Dedifferentiated amniotic fluid mesenchymal stem cell (primary cell): ENCODE results near the gene ARAP1.
A peak's percentile ranks its signal among the peaks of the same experiment; 100 is the strongest.

Experiments
- DNase-seq: peaks from one replicate; pipeline ENCODE4 v3.0.0-alpha.2; 2016; ENCODE audit errors: extremely low spot score

Gene ARAP1

DNA sequence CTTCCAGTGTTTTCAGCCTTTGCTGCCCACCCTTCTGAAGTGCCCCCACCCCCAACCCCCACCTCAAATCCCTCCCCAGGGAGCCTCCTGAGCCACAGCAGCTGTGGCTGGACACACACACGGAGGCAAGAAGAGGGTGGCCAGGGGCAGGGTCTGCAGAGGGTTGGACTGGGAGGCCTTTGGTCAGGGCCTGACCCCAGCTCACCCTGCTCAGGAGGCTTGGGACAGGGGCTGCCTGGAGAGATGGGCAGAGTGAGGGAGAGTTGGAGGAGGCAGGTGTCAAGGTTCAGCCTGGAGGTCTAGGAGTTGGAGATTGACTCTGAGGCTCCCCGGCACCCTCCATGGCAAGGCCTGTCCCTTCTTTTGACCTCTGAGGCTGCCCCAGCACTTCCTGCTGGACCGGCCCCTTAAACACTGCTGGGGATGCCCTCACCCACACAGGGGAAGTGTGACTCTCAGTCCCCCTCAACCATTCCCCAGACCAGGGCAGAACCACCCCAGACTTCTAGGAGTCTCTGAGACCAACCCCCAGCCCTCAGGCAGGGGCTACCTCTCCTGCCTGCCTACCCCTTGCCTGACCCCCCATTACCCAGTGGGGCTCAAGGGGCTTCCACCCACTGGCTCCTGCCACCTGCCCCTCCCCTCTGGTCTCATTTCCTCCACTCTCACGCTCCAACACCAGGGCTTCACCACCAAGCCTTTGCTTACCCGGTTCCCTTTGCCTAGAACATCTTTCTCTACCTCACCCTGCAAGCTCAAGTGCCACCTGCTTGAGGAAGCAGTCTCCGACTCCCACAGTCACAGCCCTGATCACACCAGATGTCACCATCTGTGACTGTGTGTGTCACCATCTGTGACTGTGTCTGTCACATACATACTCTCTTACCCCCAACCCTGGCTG is 8.6 kb downstream of the ARAP1 start:
- no peak for DNase-seq

DNA sequence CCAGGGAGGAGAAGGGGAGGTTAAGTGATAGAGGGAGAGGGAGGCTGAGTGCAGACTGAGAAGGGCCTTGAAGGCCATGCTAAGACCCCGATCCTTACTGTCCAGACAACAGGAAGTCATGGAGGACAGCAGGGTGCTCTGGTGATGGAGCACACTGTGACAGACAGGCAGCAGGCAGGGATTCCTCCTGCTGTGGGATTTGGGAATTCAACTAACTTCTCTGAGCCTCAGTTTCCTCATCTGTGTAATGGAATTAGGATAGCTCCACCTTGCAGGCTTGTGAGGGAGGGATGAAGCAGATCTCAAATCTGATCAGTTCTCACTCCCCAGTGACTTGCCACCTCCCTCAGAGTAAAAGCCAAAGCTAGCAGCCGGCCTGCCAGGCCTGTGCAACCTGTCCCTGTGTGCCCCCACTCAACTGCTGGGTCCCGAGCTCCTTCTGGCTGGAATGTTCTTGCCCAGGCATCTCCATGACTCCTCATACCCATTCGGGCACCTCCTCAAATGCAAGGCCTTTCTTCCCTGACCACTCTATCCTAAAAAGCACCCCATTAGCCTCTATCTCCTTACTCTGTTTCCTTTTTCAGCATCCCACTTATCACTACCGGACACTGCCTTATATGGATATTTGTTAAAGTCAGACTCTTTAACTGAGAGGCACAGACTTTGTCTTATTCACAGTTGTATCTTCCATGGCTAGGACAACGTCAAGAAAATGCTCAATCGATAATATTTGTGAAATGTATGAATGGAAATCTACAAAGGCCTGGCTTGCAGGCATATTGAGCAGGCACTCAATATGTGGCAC is 9.5 kb downstream of the ARAP1 start:
- DNase-seq, result no peak

DNA sequence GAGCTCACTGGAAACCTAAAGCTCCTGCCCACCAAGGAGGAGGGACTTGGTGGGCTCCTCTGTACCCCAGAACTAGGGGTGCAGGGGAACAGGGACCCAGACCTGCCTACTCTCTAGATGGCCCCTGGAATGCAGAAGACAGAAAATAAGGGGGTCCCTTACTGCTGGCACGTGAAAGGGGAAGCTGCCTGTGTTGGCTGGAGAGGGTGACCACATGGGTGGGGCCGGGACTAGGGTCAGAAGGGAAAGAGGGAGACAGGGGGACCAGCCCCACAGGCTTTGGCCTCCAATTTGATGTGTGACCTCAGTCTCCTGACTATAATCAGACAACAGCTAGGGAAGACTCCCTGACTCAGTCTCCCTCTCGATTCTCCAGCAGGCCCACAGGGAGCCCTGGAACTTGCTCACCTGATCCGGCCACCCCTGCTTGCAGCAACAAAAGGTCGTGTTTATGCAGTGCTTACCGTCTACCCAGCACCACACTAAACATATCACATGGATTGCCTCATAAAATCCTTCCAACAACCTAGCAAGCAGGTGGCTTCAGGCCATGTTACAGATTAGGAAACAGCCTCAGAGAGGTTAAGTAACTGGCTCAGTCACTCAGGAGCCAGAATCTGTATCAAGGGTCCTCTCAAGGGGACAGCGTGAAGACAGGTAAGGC is 10.2 kb downstream of the ARAP1 start:
- no peak for DNase-seq

DNA sequence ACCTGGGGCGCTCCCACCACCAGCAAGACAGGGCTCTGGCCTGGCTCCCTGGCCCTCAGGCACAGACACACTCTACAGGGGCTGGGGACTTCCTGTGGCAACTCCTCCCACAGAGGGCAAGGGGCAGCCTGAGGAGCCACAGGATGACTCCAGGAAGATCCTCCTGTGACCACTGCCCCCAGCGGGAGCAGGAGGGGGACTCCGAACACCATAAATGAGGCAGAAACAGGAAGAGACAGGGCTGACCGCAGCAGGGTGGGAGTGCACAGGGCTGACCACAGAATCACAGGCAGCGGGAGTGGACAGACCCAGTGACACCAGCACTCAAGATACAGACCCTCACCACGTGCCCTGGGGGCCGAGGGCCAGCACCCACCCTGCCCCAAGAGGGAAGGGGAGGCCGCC is 10.8 kb downstream of the ARAP1 start:
- no peak for DNase-seq

DNA sequence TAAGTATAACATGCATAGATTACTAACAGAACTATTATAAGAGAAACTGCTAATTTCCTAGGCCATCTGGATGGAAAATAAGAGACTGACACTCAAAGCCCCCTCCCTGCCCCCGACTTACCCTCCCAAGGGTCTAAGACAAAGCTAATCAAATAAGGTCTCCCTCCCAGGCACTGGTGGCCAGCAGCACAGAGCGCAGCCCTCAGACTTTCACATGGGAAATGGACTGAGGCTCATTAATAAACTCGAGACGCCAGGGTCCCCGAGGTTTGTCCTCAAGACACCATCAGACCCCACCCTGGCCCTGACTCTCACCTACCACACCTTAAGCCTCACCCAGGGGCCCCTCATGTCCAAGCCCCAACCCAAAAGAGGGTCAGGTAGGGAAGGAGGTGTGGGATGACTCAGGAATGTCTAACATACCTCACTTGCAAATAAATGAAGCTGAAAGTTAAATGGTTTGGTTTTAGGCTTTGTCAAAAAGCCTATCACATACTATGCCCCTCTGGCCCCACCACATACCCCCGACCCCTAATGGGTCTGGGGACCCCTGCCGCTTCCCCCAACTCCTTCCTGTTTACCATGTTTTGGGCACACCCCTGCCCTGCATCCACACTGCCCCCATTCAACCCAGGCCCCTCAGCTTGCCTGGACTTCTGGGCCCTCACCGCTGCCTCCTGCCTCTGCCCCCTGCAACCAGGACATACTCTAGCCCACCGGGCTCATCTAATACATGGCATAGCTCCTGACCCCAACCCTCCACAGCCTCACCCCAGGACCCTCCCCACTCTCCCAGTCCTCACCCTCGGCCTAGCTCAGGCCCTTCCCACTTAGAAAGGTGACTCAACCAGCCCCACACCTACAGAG is 11.4 kb downstream of the ARAP1 start:
- no peak for DNase-seq

DNA sequence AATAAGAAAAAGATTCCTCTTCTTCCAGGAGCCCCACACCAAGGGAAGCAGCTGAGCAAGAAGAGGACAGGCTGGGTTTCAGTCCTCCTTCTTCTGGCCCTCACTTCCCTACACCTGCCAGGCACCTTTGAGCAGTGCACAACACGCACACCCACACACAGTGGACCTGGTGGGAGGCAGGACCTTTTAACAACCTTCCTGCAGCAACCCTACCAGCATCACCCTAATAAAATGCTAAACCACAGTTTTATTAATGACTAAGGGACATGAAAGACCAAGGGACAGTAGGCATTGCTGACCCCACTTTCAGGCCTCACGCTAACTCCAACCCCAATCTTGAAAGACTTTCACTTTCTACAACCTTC is 12.2 kb downstream of the ARAP1 start:
- DNase-seq, result no peak

DNA sequence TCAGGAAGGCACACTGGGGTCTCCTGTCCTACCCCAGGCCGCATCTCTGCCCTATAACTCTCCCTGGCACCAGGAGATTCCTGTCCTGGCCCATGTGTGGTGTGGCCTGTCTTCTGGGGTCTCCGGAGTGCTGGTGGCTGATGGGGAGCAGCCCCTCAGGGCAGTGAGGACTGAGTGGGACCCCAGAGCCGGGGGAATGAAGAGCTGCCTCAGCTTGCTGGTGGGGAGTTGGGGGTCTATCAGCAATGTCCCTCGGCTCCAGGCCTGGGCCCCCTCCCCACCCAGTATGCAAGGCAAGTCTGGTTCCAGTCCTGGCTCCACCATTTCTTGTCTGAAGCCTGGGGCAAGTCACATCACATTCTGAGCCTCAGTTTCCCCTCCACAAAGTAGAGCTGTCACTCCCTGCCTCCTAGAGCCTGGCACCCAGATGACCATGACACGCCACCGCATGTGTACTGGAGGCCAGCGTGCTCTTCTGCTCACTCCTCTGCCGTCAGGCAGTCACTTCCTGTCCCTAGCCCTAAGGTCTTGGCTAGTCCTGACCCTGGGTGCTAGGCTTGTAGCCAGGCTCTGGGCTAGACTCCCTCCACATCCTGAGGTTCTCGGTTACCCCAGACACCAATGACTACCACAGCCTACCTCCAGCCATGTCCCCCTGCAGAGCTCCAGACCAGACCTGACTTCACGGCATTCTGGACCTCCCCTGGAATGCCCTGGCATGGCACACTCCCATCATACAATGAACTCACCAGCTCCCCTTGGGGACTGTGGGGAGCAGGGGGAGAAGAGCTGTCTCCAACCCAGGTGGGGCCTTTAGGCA is 12.8 kb downstream of the ARAP1 start:
- no peak for DNase-seq

DNA sequence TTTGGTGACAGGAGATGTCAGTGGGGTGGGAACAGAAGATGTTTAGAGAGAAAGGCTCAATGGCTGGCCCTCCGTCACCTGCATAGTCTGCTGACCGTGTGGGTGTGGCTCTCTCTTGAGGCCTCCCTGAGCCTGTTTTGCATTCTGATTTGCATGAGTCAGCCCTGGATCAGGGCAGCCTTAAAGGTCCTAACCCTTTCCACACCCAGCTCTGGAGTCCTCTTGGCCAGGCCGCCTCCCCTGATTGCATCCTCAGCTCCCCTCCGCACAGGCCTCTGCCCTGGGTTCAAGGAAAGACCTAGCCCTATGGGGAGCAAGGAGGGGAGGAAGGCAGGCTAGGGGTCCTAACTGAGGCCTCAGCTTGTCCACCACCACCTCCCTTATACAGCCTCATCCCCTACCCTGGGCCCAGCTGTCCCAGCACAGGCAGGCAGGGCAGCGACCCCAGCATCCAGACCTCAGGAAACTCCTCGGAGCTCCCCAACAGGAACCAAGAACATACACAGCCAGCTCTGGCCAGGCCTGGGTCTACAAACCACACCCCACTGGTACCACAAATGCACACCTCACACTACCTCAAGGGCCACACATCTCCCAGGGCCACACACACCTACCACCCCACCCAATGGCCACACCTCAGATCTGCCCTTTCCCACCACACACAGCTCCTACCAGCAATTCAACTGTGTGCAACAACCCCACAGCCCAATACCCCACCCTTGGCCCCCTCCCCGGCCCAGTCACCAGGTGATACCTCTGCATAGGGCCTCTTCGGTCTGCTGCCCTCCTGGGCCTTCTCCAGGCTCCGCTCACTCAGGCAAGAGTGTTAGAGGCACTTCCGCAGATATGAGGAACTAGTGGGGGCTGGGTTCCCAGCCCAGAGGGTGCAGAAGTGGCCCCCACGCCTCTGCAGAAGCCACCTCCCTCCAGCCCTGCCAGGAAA is 13.7 kb downstream of the ARAP1 start:
- DNase-seq, result no peak

DNA sequence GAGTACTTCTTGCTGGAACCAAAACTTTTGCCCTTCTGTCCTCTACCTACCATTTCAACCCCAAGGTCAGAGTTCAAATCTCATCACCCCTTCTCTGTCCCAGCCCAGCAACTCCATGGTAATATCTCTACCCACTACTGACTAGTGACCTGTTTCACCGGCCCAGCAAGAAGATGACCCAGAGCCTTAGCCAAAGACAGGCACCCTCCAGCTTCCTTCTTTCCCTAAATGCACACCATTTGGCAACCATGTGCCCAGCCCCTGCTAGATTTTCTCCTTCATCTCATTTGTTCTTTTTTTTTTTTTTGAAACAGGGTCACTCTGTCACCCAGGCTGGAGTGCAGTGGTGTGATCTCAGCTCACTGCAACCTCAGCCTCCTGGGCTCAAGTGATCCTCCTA is 14.9 kb downstream of the ARAP1 start:
- DNase-seq, result no peak

DNA sequence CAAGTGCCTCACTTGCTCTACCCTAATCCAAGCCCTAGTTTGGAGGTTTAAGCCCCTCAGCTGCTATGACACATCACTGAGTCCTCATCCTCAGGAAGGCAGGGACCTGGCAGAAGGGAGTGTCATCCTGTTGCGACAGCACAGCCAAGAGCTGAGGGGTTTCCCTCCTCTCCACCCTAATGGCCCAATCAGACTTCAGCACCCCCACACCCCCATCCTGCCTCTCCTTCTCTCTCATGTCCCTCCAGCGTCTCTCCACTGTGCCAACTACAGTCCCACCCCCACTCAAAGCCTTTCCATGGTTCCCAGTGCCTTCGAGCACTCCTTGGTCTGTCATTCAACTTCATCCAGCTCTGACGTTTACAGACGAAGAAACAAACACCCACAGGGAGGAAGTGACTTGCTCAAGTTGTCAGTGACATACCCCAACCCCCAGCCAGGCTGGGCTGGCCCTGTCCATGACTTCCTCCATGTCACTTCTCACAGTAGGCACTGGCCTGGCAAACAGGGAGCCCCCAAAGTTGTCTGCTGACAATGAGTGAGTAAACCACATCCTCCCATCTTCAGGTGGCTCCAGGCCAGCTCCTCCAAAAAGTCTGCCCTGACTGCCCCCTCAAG is 15.6 kb downstream of the ARAP1 start:
- no peak for DNase-seq

DNA sequence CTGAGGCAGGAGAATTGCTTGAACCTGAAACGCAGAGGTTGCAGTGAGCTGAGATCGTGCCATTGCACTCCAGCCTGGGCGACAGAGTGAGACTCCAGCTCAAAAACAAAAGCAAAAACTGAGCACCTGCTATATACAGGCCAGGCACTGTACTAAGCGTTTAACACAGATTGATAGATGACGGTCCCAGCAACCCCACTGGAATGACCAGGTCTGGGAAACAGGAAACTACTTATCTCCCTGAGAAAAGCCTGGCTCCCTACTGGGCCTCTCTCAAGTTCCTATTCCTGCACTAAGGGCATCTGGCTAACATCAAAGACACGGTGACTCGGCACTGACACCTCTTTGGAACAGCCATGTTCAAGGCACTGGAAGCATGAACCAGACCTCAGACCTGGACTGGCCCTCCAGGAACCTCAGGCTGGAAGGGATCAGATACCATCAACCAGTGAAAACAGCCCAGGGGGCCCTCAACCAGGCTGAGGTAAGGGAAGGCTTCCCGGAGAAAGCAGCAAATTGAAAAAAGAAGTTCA is 16.6 kb downstream of the ARAP1 start:
- DNase-seq, result peak; percentile 16

DNA sequence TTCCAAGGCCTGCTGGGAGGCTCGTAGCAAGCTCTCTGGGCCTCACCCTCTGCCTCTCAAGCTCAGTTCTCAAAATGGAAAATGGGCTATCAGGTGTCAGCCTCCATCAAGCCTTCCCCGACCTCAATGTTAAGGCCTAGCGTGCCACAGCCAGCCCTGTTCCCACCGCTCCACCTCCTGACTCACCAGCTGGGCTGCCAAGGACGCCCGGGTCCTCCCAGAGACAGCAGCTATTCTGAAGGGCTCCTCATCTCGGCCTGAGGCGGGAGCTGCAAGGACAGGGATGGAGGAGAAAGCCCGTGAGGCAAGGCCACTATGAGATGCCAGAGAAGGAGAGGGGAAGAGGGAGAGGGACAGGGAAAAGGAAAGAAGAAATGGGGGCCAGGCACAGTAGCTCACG is 19.9 kb downstream of the ARAP1 start:
- no peak for DNase-seq

DNA sequence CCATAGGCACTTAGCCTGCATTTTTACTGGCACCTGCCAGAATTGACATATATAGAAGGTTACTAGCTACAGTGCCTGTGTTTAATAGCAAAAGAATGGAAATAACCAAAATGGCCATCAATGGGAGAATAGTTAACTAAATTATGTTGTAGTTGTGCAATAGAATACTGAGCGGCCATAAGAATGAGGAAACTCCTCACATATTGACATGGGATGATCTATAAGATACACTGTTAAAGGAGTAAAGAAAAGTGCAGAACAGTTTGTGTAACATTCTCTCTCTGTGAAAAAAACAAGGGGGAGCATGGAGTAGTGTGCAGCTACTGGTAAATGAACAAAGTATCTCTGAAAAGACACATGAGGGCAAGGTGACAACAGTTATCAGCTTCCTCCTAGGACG is 21.5 kb downstream of the ARAP1 start:
- DNase-seq, result no peak

DNA sequence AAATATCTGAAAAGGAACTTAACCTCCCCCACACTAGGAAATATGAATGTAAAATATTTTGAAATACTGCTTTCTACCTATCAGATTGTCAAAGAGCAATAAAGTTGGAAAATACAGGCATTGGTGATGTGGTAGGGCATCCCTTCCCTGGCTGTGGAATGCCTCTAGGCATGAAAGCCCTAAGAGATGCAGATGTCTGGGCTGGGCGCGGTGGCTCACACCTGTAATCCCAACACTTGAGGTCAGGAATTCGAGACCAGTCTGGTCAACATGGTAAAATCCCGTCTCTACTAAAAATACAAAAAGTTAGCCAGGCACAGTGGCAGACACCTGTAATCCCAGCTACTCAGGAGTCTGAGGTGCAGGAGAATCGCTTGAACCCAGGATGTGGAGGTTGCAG is 22.0 kb downstream of the ARAP1 start:
- DNase-seq, result no peak

DNA sequence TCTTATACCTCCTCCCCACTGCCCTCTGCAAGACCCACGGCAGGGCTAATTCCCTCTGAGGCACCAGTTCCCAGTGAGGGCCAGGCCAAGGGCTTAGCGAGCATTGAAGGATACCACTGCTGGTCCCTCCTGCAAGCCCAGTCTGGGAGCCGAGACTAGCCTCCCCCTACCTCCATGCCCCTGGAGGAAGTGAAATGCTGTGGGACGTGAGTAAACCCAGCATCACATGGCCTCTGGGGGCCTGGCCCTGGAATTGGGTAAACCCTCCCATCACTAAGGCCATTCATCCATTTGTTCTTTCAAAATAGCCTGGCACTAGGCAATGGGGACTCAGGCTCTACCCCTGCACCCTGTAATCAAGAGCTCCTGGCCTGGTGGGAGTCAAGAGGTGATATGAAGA is 24.7 kb downstream of the ARAP1 start:
- DNase-seq, result no peak

DNA sequence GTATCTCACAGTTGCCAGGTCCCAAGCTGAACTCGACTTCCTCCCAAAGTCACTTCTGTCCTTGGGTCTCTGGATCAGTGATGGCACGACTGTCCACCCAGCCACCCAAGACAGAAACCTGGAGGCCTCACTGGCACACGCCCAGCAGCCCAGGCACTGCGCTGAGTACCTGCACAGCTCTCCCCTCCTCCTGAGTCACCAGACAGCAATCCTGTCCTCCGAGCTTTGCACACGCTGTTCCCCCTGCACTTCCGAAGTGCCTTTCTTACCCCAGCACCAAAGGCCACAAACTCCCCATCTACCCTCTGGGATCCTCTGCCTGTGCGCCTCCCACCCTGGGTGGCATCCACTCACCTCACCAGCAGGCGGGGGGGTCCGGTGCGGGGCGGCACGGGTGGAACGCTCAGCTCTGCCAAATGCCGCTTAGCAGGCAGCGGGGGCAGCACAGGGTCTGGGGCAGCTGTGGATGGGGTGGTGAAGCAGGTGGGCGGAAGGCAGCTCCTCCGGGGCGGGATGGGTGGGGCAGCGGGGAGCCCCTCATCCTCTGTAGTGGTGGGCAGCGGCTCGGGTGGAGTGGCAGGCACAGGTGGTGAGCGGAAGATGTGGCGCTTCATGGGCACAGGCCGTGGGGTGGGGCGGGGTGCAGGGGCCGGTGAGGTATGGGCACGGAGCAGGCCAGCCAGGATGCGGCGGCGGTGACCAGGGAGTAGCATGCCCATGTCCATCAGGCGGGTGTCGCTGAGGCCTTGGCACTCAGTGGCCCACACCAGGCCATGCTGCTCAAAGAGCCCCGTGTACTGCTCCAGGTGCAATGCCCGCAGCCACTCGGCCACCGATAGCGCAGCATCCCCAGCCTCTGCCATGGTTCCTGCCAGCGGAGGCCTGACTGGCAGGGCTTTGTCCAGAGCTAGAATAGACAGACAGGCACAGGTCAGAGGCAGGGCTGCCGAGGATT is 25.7 kb downstream of the ARAP1 start:
- no peak for DNase-seq

DNA sequence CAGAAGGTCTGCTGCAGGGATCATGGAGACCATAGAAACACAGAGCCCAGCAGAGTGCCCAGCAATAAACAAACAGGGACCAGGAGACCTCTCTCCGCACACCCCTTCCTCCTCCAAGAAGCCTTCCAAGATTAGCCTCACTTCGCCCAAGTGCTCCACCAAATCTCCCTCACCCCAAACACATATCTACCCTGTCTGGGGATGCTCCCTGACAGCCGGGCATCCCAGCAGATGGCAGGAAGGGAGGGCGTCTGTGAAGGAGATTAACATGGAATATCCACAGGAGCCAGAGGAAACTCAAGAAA is 26.5 kb downstream of the ARAP1 start:
- DNase-seq, result no peak
